Urothelium cell line (cell line): Measurements from ENCODE around the gene IL17REL.

ENCODE experiments used
- DNase-seq: peaks from one replicate; pipeline ENCODE4 v3.0.0; 2011; ENCODE audit warnings: low spot score, mixed read lengths
- FAIRE-seq: peaks from 2 replicates; lab custom pipeline; 2011; peaks lifted over from hg19 to GRCh38; lab: Jason Lieb, UNC

Gene IL17REL

GRCh38 chr22:50027639-50028537 lies 15.3 kb upstream of the IL17REL start:
- FAIRE-seq = peak; percentile 87
- peak; percentile 67 for DNase-seq

GRCh38 chr22:50025993-50026392 lies 13.4 kb upstream of the IL17REL start:
- no peak for DNase-seq
- FAIRE-seq = no peak

- DNase-seq (no peak), FAIRE-seq (no peak)
These were observed 9.7 kb upstream of the IL17REL start for GRCh38 chr22:50022171-50022819.

- no peak for FAIRE-seq
- DNase-seq = no peak
These were observed 8.0 kb upstream of the IL17REL start for GRCh38 chr22:50020606-50021005.

- DNase-seq = no peak
- FAIRE-seq = no peak
These were observed 6.8 kb upstream of the IL17REL start for GRCh38 chr22:50019316-50019715.

- DNase-seq (no peak), FAIRE-seq (no peak)
These were observed 6.2 kb upstream of the IL17REL start for GRCh38 chr22:50018608-50019285.

- DNase-seq (no peak), FAIRE-seq (no peak)
These were observed 5.2 kb upstream of the IL17REL start for GRCh38 chr22:50017701-50018224.

- FAIRE-seq (peak; percentile 63), DNase-seq (peak; percentile 72)
These were observed 4.6 kb upstream of the IL17REL start for GRCh38 chr22:50016988-50017700.

- DNase-seq = no peak
- FAIRE-seq = peak; percentile 44
These were observed 3.9 kb upstream of the IL17REL start for GRCh38 chr22:50016308-50016987.

GRCh38 chr22:50015451-50016307 lies 3.1 kb upstream of the IL17REL start:
- DNase-seq = no peak

GRCh38 chr22:50014655-50015401 lies 2.3 kb upstream of the IL17REL start:
- FAIRE-seq (no peak), DNase-seq (no peak)

More at GRCh38 chr22:50015451-50016307, 3.1 kb upstream of the IL17REL start:
- peak; percentile 42 for FAIRE-seq

- DNase-seq (no peak), FAIRE-seq (no peak)
These were observed 1.5 kb upstream of the IL17REL start for GRCh38 chr22:50014053-50014501.

- no peak for FAIRE-seq
- no peak for DNase-seq
These were observed 936 bp downstream of the IL17REL start for GRCh38 chr22:50011447-50012210.

GRCh38 chr22:50010676-50011446 lies 1.7 kb downstream of the IL17REL start:
- FAIRE-seq = no peak
- no peak for DNase-seq

GRCh38 chr22:50009765-50010675 lies 2.5 kb downstream of the IL17REL start:
- peak; percentile 99 for FAIRE-seq
- DNase-seq = no peak

- DNase-seq (no peak), FAIRE-seq (no peak)
These were observed 3.3 kb downstream of the IL17REL start for GRCh38 chr22:50009251-50009650.
